ENCODE results near the gene STK26.

The STK26 gene

GRCh38 chrX:132101799-132102198 is 78.7 kb downstream of the STK26 start:
- DNase-seq (ENCODE audit: low read depth): no peak
- TF ChIP-seq CTCF (IDR thresholded peaks at IDR 0.05; ENCODE audit: insufficient read depth, low read depth, low read length, missing control alignments): no peak
- H3K4me3 ChIP-seq (ENCODE audit: low read depth, low read length): no peak overlapping the region

GRCh38 chrX:132107291-132107690 is 84.2 kb downstream of the STK26 start:
- DNase-seq (ENCODE audit: low read depth): no peak
- no peak for TF ChIP-seq CTCF (IDR thresholded peaks at IDR 0.05; ENCODE audit: insufficient read depth, low read depth, low read length, missing control alignments)
- no peak overlapping the region for H3K4me3 ChIP-seq (ENCODE audit: low read depth, low read length)

GRCh38 chrX:132114607-132115006 is 91.5 kb downstream of the STK26 start:
- no peak for DNase-seq (ENCODE audit: low read depth)
- no peak for TF ChIP-seq CTCF (IDR thresholded peaks at IDR 0.05; ENCODE audit: insufficient read depth, low read depth, low read length, missing control alignments)
- H3K4me3 ChIP-seq (ENCODE audit: low read depth, low read length): no peak overlapping the region

GRCh38 chrX:132115792-132116191 is 92.7 kb downstream of the STK26 start:
- TF ChIP-seq CTCF (IDR thresholded peaks at IDR 0.05; ENCODE audit: insufficient read depth, low read depth, low read length, missing control alignments): no peak

GRCh38 chrX:132118358-132118757 is 95.3 kb downstream of the STK26 start:
- DNase-seq (ENCODE audit: low read depth): no peak
- no peak overlapping the region for H3K4me3 ChIP-seq (ENCODE audit: low read depth, low read length)
- no peak for TF ChIP-seq CTCF (IDR thresholded peaks at IDR 0.05; ENCODE audit: insufficient read depth, low read depth, low read length, missing control alignments)

More at GRCh38 chrX:132115792-132116191, 92.7 kb downstream of the STK26 start:
- no peak overlapping the region for H3K4me3 ChIP-seq (ENCODE audit: low read depth, low read length)
- no peak for DNase-seq (ENCODE audit: low read depth)

- no peak for TF ChIP-seq CTCF (IDR thresholded peaks at IDR 0.05; ENCODE audit: insufficient read depth, low read depth, low read length, missing control alignments)
Measured at GRCh38 chrX:132119283-132119682, 96.2 kb downstream of the STK26 start.

GRCh38 chrX:132119821-132120515 is 96.9 kb downstream of the STK26 start:
- TF ChIP-seq CTCF (IDR thresholded peaks at IDR 0.05; ENCODE audit: insufficient read depth, low read depth, low read length, missing control alignments): no peak
- no peak overlapping the region for H3K4me3 ChIP-seq (ENCODE audit: low read depth, low read length)
- no peak for DNase-seq (ENCODE audit: low read depth)

More at GRCh38 chrX:132119283-132119682, 96.2 kb downstream of the STK26 start:
- H3K4me3 ChIP-seq (ENCODE audit: low read depth, low read length): no peak overlapping the region
- no peak for DNase-seq (ENCODE audit: low read depth)

Measured in GM12865 (cell line).